ENCODE data around the gene C1QTNF6.
"Not testable (repeated sequence)": the region's sequence is repeated elsewhere in the genome, so short reads cannot be mapped to it uniquely, and the experiment has no call there.

The C1QTNF6 gene

DNA sequence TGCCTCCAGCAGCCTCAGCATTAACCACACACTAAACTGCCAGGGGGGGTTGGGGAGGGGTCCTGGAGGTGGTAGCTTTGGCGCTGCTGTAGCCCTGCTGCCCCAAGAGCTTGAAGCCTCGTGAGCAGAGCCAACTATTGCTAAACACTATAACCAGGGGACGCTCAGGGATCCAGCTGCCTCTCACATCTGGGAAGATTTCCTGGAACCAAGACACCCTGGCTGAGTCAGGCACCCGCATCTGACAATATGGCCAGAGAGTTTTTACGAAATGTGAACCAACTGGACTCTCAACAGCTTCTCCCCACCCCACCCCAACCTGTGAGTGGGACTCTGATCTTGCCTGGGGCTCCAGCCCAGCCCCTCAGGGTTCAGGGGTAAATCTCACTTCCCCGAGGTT, 14.3 kb downstream of the C1QTNF6 start:
- Mint-ChIP-seq H3K4me3 (no peak overlapping the region), H3K9me3 (no peaks in the 10 kb centered on the region), H3K36me3 (ENCODE audit: low read depth) (no peaks in the 10 kb centered on the region), H3K4me1 (peaks cover 56% of the 10 kb centered on the region), H3K27me3 (ENCODE audit: low read depth) (peaks cover 5% of the 10 kb centered on the region), H3K27ac (no peak overlapping the region)
- TF ChIP-seq, protein P1, sequence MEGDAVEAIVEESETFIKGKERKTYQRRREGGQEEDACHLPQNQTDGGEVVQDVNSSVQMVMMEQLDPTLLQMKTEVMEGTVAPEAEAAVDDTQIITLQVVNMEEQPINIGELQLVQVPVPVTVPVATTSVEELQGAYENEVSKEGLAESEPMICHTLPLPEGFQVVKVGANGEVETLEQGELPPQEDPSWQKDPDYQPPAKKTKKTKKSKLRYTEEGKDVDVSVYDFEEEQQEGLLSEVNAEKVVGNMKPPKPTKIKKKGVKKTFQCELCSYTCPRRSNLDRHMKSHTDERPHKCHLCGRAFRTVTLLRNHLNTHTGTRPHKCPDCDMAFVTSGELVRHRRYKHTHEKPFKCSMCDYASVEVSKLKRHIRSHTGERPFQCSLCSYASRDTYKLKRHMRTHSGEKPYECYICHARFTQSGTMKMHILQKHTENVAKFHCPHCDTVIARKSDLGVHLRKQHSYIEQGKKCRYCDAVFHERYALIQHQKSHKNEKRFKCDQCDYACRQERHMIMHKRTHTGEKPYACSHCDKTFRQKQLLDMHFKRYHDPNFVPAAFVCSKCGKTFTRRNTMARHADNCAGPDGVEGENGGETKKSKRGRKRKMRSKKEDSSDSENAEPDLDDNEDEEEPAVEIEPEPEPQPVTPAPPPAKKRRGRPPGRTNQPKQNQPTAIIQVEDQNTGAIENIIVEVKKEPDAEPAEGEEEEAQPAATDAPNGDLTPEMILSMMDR (IDR thresholded peaks at IDR 0.05; ENCODE audit: unreplicated experiment in 3 of 3), result no peak

DNA sequence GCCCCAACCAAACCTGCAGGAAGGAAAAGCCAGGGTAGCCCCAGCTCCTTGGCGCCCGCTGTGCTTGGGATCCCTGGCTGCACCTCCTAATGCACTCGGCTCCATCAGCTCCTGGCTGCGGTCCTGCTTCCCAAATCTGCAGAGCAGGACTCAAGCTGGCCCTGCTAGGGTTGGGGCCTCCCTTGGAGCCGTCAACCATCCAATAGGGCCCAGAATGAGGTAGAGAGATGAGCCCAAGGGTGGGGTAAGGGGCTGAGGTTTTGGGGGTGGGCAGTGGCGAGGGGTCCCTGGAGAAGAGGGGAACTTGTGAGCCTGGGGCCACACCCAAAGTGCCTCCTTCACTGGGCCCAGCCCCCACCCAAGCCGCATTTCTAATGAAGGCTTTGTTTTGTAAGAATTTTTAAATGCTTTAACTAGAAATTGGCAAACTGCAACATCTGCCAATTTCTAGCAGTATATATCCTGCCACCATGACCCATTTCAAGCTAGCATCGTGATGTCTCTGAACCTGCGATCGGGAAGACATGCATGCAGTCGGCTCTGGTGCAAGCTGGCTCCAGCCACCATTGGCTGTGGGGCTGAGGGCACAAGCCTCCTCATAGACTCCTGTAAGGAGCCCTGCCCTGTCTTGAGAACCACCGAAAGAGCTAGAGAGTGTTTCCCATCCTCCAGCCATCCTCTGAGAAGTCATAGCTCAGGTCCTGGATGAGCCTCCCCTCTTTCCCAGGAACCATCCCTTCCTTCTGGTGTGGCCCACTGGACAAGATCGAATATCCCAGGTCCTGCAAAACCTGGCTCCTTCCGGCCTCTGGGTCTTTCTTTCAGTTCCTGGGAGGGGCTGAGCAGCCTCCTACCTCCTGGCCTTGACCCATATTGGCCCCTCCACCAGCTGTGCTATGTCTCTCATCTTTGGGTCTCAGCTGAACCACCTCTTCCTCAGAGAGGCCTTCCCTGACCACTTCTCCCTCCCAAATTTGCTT, 15.5 kb downstream of the C1QTNF6 start:
- no peaks in the 10 kb centered on the region for H3K9me3 Mint-ChIP-seq
- H3K27ac Mint-ChIP-seq, result no peak overlapping the region
- peaks cover 8% of the 10 kb centered on the region for H3K27me3 Mint-ChIP-seq (ENCODE audit: low read depth)
- TF ChIP-seq, protein P1 (IDR thresholded peaks at IDR 0.05; ENCODE audit: unreplicated experiment in 3 of 3), result no peak
- peaks cover 45% of the 10 kb centered on the region for H3K4me1 Mint-ChIP-seq
- H3K4me3 Mint-ChIP-seq, result no peak overlapping the region
- no peaks in the 10 kb centered on the region for H3K36me3 Mint-ChIP-seq (ENCODE audit: low read depth)

DNA sequence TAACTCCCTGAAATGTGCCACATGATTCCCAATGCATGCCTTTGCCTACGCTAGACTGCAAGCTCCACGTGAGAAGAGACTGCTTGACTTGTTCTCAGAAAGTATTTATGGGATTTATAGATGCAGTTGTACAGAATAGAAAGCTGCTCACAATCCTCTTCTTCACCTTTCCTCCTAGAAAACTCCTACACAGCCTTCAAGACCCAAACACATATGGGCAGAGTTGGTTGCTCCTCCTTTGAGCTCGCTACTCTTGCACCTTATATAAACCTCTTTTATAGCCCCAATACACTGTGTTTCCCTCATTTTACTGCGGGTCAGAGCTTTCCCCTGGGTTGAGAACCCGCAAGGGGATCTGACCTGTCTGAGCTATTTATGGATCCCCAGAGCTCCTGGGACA, 16.4 kb downstream of the C1QTNF6 start:
- peaks cover 37% of the 10 kb centered on the region for H3K4me1 Mint-ChIP-seq
- H3K27me3 Mint-ChIP-seq (ENCODE audit: low read depth), result peaks cover 11% of the 10 kb centered on the region
- TF ChIP-seq, protein P1 (IDR thresholded peaks at IDR 0.05; ENCODE audit: unreplicated experiment in 3 of 3), result no peak
- no peaks in the 10 kb centered on the region for H3K9me3 Mint-ChIP-seq
- no peaks in the 10 kb centered on the region for H3K36me3 Mint-ChIP-seq (ENCODE audit: low read depth)
- H3K27ac Mint-ChIP-seq, result peak overlapping the region in 2 of 3 experiments; percentile 22 to 24
- H3K4me3 Mint-ChIP-seq, result no peak overlapping the region

DNA sequence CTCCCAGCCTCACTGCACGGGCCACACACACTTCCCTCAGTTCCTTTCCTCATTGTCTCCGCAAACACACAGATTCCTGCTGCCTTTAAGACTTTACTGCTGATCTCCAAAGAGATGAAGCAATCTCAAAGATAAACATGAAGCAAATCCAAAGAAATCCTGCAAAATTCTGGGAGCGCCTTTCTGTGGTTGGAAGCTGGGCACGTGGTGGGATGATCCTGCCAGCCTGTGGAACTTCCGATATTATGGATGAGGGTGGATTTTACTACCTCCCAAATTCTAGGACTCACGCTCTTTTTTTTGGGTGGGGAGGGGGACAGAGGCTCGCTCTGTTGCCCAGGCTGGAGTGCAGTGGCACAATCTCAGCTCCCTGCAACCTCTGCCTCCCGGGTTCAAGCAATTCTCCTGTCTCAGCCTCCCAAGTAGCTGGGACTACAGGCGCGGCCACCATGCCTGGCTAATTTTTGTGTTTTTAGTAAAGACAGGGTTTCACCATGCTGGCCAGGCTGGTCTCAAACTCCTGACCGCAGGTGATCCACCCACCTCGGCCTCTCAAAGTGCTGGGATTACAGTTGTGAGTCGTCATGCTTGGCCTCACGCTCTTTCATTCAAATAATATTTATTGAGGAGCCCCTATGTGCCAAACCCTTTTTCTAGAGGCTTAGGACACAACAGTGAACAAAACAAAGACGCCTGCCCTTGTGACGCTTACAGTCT, 17.2 kb downstream of the C1QTNF6 start:
- H3K36me3 Mint-ChIP-seq (ENCODE audit: low read depth); H3K9me3 Mint-ChIP-seq; H3K4me3 Mint-ChIP-seq: not testable (repeated sequence)
- Mint-ChIP-seq H3K27ac (peak overlapping the region in 2 of 3 experiments; percentile 22 to 24), H3K27me3 (ENCODE audit: low read depth) (peaks cover 11% of the 10 kb centered on the region), H3K4me1 (peaks cover 32% of the 10 kb centered on the region)

DNA sequence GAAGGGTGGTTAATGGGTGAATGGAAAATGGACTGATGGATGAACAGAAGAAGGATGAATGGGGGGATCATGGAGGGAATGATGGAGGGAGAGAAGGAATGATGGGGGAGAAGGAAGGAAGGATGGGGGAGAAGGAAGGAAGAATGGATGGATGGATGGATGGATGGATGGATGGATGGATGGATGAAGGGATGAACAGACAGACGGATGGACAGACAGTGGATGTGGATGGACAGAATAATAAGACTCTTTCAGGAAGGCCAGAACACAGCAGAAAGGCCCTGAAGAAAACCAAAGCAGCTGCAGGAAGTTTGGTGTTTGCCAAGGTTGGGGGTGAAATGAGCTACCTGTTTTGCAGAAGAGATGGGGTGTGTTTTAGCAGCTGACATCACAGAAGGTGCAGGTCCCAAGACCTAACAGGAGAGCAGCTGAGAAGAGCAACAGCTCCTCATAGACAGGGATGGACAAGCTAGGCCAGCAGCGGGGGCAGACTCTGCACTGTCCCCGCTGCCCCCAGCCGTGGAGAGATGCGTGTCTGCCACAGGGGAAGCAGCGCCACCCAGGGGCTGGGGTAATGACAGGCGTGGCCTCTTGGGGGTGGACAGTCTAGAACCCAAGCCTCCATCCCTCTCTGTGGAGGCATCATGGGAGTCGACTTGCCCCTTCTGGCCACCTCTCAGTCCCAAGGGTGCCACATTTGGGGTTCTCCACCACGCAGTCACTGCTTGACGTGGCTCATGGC, 17.9 kb downstream of the C1QTNF6 start:
- peaks cover 25% of the 10 kb centered on the region for H3K4me1 Mint-ChIP-seq
- TF ChIP-seq, protein P1 (IDR thresholded peaks at IDR 0.05; ENCODE audit: unreplicated experiment in 3 of 3), result no peak
- H3K9me3 Mint-ChIP-seq, result no peaks in the 10 kb centered on the region
- H3K27me3 Mint-ChIP-seq (ENCODE audit: low read depth), result peaks cover 11% of the 10 kb centered on the region
- no peak overlapping the region for H3K27ac Mint-ChIP-seq
- no peaks in the 10 kb centered on the region for H3K36me3 Mint-ChIP-seq (ENCODE audit: low read depth)
- H3K4me3 Mint-ChIP-seq, result no peak overlapping the region

DNA sequence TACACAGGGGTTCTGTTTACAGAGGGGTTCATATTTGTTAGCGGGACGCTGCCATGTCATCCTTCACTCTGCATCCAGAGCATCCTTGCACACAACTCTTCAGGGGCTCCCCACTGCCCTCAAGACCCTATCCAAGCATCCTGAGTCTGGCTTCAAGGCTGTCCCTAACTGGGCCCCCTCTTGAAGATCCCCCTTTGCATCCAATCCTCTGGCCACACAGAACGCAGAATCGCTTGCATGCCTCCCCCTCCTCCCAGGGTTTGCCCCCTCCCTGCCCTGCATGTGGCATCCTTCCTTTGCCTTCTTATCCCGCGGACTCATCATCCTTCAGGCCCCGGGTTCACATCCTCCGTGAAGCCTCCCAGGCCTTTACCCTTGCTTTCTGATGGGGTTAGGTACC, 18.6 kb downstream of the C1QTNF6 start:
- Mint-ChIP-seq H3K27me3 (ENCODE audit: low read depth) (peaks cover 11% of the 10 kb centered on the region), H3K4me1 (peaks cover 18% of the 10 kb centered on the region), H3K4me3 (no peak overlapping the region), H3K27ac (no peak overlapping the region), H3K36me3 (ENCODE audit: low read depth) (no peaks in the 10 kb centered on the region), H3K9me3 (no peaks in the 10 kb centered on the region)
- TF ChIP-seq, protein P1 (IDR thresholded peaks at IDR 0.05; ENCODE audit: unreplicated experiment in 3 of 3), result no peak
